ENCODE data around the gene DIP2A.
A peak's percentile ranks its signal among the peaks of the same experiment; 100 is the strongest.

DNA sequence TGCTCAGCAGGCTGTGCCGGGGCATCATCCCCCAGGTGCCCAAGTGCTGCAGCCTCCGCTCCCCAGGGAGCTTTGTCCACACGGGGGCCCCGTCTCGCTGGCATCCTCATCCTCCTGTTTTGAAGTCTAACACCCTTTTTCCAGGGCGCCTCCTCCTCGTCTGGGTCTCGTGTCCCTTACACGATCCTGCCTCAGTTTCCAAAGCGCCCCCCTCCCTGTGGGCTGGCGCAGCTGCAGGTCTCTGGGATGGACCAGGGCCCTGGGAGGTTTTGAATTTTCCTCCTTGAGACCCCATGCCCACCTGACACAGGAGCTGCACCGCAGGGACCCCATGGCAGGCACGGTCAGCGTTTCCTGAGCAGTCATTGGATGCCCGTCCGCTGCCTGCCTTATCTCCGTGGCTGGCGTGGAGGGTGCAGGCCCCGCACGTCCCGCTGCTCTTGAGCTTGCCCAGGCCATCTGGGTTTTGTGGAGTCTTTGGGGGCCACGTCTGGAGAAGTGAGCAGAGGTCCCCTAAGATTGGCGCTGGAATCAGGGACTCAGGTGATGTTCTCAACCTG, 37.4 kb upstream of the DIP2A start:
- TF ChIP-seq, protein P1, sequence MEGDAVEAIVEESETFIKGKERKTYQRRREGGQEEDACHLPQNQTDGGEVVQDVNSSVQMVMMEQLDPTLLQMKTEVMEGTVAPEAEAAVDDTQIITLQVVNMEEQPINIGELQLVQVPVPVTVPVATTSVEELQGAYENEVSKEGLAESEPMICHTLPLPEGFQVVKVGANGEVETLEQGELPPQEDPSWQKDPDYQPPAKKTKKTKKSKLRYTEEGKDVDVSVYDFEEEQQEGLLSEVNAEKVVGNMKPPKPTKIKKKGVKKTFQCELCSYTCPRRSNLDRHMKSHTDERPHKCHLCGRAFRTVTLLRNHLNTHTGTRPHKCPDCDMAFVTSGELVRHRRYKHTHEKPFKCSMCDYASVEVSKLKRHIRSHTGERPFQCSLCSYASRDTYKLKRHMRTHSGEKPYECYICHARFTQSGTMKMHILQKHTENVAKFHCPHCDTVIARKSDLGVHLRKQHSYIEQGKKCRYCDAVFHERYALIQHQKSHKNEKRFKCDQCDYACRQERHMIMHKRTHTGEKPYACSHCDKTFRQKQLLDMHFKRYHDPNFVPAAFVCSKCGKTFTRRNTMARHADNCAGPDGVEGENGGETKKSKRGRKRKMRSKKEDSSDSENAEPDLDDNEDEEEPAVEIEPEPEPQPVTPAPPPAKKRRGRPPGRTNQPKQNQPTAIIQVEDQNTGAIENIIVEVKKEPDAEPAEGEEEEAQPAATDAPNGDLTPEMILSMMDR (optimal IDR thresholded peaks at IDR 0.05 in 1 of 3, IDR thresholded peaks at IDR 0.05 in 1 of 3, conservative IDR thresholded peaks at IDR 0.05 in 1 of 3; ENCODE audit: extremely low read depth in 1 of 3, insufficient read depth in 2 of 3, low read length in 3 of 3) = peak in 1 of 3 experiments; percentile 5
- TF ChIP-seq EZH2 (IDR thresholded peaks at IDR 0.05; ENCODE audit: low read length) = no peak

Measured in keratinocyte (primary cell).